ENCODE measurements around the gene MEGF6.
A peak's percentile ranks its signal among the peaks of the same experiment; 100 is the strongest.

MEGF6 gene

GRCh38 chr1:3480369-3480719 is 131.0 kb downstream of the MEGF6 start:
- DNase-seq = no peak

GRCh38 chr1:3479511-3480368 is 131.6 kb downstream of the MEGF6 start:
- DNase-seq = no peak

GRCh38 chr1:3478187-3478586 is 133.1 kb downstream of the MEGF6 start:
- DNase-seq = no peak

- DNase-seq = no peak
These were observed 133.9 kb downstream of the MEGF6 start for GRCh38 chr1:3477241-3477995.

GRCh38 chr1:3476666-3477065 is 134.6 kb downstream of the MEGF6 start:
- no peak for DNase-seq

GRCh38 chr1:3475839-3476573 is 135.3 kb downstream of the MEGF6 start:
- DNase-seq = no peak

GRCh38 chr1:3474421-3474820 is 136.9 kb downstream of the MEGF6 start:
- DNase-seq = no peak

GRCh38 chr1:3474016-3474415 is 137.3 kb downstream of the MEGF6 start:
- no peak for DNase-seq

- DNase-seq = no peak
These were observed 137.9 kb downstream of the MEGF6 start for GRCh38 chr1:3473381-3473844.

- DNase-seq = no peak
These were observed 138.4 kb downstream of the MEGF6 start for GRCh38 chr1:3472906-3473305.

- no peak for DNase-seq
These were observed 139.0 kb downstream of the MEGF6 start for GRCh38 chr1:3472088-3472850.

GRCh38 chr1:3471356-3472087 is 139.8 kb downstream of the MEGF6 start:
- DNase-seq = no peak

GRCh38 chr1:3470650-3471355 is 140.5 kb downstream of the MEGF6 start:
- no peak for DNase-seq

- peak in 1 of 5 donors; percentile 1 for DNase-seq
These were observed 141.3 kb downstream of the MEGF6 start for GRCh38 chr1:3469849-3470649.

- DNase-seq = no peak
These were observed 142.0 kb downstream of the MEGF6 start for GRCh38 chr1:3469104-3469848.

GRCh38 chr1:3468236-3469103 is 142.8 kb downstream of the MEGF6 start:
- DNase-seq = no peak

- no peak for DNase-seq
These were observed 143.9 kb downstream of the MEGF6 start for GRCh38 chr1:3467096-3468036.
